DMS153 (cell line): Measurements from ENCODE around the gene CNTNAP2.
A peak's percentile ranks its signal among the peaks of the same experiment; 100 is the strongest.

Experiments
- DNase-seq: peaks from one replicate; lab custom pipeline; 2025; lab: John Stamatoyannopoulos, UW

CNTNAP2 gene

DNA sequence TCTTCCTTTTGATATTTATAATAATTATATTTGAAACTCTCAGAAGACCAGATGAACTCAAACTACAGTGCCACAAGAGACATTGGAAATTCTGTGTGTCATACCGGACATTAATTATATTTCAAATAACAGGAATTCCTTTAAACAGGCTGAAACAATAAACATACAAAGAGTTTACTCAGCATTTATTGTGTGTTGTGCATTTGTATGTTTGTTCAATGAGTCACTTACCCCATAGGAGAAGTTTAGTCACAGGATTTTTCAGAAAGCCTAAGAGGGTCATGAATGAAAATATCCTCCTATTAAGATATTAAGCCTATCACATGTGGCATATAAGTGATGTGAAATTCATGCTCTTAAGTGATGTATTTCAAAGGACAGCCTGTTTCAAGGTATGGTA is 566.8 kb downstream of the CNTNAP2 start:
- peak; percentile 22 for DNase-seq

DNA sequence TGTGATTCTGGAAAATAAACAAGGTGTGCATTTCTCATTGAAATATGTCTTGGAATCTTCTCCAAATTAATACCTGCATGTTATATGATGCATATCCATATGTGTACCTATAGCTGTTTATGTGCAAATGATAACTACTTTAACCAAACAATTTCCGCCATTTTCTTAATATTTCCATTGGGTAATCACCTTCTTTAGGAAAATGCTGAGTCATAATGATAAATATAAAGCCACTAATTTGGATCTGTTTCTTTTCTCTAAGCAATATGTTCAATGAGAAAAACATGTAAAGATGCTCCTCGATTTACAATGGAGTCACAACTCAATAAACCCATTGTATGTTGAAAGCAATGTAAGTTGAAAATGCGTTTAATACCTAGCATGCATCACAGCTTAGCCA is 574.4 kb downstream of the CNTNAP2 start:
- no peak for DNase-seq

DNA sequence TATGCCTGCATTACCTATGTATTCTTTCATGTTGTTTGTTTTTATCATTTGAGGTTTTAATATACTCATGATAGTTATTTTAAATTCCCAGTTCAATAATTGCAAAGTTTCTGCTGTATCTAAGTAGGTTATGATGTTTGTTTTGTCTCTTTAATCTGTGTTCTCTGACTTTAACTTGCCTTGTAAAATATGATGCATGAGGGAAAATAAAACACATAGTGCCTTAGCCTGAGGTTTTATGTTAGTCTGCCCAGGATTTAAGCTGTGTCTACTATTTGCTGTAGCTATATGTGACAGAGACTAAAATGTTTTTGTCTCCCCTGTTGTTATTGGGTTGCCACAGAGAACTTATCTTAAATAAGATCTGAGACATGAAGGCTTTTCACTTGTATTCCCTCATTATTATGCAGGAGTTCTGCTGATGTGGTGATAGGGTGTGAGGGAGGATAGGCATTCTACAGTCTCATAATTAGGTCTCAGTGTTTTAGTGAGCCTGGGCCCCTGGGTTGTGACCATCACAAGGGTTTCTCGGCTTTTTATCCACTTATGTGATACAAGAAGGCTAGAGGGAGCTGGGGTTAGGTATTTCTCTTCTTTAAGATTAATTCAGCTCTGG is 582.5 kb downstream of the CNTNAP2 start:
- peak; percentile 10 for DNase-seq

DNA sequence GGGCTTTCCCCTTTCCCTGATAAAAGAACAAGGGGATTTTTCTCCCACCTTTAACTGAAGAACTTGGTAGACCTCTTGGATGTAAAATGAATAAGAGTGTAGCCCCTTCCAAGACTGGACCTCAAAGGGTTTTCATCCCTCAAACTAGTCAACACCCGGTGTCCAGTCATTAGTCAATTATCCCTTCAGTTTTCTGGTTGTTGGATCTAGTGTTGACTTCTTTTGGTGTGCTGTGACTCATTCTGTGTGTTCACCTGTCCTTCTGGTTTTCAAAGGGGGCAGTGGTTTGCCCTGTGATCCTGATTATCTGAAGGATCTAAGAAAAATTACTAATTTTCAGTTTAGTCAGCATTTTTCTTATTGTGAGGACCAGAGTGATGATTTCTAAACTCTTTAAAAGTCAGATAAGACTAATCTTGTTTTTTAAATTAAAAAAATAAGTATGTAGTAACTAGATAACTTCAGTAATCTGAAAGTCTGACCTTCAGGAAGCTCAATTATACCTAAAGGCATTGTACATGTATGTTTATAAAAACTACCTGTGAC is 583.5 kb downstream of the CNTNAP2 start:
- DNase-seq = peak; percentile 31

DNA sequence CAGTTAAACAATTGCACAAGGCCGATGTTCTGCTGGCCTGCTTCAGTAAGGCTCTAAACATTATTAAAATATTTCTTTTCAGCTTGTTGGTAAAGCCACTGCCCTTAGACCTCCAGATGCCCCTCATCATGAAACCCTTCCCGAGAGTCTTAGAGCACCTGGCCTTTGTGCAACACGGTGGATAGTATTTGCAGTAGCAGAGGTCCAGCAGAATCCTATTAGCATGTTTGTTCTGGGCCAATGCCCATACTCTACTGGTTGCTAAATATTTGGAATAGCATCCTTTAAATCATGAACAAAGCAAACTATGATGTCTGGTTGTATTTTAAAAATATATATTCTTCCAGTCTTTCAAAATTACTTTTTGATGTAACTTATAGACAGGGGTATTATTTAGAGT is 584.6 kb downstream of the CNTNAP2 start:
- DNase-seq = peak; percentile 74

DNA sequence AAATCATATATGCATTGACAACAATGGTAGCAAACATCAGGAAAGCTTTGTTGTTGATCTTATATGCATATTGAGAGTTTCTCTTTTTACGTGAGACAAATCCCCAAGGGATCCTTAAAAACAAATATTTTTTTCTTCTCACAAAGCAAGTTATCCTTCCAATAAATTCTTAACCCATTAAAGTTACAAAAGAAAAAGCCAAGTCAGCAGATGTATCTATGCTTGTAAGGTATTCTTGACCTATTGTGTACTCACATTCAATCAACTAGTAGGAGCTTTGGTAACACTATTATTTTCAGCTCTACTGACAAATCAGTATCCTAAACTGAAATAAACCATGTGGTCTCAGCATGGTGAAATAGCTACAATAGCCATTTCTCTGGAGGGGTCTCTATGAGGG is 586.3 kb downstream of the CNTNAP2 start:
- DNase-seq = no peak

DNA sequence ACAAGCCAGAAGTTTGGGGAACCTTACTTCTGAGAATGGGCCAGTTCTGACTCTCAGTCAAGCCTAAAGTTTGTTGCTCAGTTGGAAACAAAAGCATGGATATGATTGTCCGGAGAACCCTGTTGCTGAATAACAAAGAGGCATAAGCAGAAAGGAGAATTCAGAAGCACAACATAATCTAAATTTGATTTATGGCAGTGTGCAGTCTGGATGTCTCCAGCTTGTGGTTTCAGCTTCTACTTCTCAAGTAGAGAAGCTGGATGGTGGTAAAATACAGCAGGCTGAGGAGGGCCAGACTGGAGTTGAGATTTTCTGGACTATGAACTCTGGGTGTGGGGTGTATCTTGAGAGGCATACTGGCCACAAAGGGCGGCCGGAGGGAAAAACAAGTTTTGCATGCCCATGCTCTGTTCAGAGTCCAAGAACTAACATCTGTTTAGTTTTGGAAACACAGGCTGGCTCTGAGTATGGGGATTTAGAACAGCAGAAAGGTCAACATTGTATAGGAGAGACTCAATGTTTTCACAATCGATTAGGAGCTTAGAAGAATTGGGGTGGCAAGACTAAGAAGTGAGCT is 592.9 kb downstream of the CNTNAP2 start:
- no peak for DNase-seq

DNA sequence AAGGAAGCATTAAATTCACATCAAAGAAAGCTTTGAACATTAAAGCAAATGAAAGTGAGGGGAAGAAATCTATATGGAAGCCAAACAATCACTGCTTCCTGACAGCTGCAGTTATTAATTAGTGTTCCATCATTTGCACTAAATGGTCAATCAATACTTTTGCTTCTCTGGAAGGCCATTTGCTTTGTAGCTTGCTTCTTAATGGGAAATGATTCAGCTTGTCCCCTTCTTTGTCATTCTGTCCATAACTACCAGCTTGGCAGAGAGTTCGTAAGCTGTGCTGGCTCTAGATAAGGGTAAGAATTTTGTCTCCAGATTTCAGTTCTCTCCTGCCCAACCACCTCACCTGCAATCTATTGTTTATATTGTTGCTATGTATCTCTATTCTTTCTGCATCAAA is 596.6 kb downstream of the CNTNAP2 start:
- DNase-seq = no peak

DNA sequence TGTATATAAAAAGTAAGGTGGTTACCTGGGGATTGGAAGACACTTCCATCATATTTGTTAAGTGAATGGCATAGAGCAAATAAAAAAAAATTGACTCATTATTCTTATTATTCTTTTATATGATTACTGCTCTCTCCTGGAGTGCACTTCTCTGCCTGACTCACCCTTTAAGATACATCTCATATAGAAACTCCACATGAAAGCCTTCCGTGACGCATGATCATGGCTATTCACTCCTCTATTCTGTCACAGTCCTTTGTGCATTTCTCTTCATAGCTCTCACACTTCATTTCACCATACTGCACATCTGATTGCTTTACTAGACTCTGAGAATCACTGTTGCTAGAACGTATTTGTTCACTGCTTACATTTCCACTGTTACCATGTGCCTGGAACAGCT is 597.3 kb downstream of the CNTNAP2 start:
- DNase-seq = no peak

DNA sequence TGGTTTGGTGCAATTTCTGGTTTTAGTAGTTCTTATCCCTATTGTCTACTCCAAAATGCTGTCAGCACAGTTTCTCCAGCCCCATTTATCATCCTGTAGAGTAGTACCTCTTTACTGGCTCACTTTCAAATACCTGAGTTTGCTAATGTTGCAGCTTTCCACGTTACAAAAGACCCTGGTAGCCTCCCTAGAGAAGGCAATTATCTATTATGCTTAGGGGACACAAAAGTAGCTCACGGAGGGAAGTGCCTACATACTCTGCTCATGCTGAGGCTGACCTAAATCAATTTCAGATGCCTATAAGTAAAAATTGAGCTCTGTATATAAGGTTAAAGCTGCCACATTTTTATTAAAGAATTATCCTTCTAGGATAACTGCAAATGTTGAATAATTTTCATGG is 603.6 kb downstream of the CNTNAP2 start:
- peak; percentile 22 for DNase-seq

DNA sequence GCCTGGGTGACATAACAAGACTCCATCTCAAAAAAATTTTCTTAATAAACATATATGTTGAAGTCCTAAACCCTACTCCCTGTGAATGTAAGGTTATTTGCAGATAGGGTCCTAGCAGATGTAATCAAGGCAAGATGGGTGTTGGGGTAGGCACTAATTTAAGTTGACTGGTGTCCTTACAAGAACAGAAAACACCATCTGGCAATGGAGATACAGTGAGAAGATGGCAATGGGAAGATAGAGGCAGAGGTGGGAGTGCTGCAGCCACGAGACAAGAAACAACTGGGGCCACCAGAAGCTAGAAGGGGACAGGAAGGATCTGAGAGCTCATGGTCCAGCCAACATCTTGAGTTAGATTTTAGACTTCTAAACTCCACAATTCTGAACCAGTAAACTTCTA is 606.4 kb downstream of the CNTNAP2 start:
- no peak for DNase-seq

DNA sequence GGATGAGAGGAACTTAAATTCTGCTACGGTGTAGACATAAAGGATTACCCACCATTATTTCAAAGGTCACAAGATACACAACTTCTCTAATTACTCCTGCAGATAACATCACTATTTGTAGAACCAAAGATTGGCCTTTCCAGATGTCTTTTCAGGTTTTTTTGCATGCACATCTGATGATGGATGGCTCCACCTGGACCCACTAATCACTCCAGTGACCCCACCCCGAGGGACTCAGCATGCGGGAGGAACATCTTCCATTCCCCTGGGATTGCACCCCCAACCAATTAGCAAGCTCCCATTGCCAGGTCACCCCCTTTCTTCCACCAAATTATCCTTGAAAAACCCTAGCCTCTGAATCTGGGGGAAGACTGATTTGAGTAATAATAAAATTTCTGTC is 608.9 kb downstream of the CNTNAP2 start:
- no peak for DNase-seq

DNA sequence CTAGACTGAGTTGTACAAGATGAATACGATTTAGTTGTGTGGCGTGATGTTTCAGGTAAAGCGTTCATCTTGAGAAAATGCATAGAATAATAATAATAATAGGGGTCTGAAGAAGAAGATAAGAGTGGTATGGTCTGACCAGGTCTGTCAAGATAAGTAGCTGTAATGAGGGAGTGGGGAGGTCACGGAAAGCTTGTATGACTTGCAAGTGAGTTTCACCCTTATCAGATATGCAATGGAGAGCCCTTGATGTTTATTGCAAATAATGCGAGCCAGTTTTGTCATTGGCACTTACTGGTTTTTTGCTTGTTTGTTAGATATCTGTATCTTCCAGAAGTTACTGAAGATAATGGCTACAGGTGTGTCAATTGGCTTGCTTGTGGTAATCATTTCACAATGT is 611.5 kb downstream of the CNTNAP2 start:
- no peak for DNase-seq

DNA sequence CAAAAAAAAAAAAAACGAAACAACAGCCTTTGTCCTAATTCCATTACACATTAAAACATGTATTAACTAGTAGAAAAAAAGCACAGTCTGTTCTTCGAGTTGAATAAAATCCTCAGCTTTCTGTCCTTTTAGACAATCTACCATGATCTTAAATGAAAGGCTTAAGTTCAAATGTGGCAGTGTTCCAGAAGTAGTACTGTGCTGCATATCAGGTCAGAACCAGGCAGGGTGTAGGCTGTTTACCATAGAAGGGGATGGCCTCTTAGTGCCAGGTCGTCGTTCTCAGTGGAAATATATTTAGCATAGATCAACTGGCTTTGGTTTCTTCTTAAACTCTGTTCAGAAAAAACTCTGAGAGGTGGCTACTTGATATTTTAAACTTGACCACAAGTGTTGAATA is 612.0 kb downstream of the CNTNAP2 start:
- no peak for DNase-seq

DNA sequence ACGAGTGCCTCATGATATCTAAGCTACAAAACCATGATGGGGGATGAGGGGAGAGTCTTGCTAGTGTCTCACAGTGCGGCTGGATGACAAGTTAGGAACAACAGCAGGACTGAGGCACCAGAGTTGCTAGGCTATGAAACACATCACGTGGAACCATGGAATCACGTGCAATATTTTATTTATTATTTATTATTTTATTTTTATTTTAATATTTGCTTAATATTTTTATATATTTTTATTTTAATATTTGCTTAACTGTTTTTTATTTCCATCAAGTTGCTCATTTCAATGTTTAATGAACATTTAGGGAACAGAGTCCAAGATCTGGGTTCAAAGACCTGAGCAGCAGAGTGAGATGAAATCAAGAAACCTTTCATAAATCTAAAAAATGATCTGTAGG is 614.6 kb downstream of the CNTNAP2 start:
- no peak for DNase-seq

DNA sequence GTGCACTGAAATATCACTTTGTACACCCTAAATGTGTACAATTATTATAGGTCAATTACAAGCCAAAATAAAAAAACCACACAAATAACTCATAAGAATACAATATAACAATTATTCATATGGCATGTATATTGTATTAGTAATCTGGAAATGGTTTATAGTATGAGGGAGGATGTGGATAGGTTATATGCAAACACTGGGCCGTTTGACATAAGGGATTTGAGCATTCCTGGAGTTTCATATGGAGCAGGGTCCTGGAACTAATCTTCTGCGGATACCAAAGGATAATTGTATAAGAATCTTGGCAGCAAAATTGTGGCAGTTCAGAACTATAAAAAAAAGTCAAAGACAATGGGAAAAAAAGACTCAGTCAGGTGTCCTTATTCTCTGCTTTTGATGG is 619.4 kb downstream of the CNTNAP2 start:
- no peak for DNase-seq

DNA sequence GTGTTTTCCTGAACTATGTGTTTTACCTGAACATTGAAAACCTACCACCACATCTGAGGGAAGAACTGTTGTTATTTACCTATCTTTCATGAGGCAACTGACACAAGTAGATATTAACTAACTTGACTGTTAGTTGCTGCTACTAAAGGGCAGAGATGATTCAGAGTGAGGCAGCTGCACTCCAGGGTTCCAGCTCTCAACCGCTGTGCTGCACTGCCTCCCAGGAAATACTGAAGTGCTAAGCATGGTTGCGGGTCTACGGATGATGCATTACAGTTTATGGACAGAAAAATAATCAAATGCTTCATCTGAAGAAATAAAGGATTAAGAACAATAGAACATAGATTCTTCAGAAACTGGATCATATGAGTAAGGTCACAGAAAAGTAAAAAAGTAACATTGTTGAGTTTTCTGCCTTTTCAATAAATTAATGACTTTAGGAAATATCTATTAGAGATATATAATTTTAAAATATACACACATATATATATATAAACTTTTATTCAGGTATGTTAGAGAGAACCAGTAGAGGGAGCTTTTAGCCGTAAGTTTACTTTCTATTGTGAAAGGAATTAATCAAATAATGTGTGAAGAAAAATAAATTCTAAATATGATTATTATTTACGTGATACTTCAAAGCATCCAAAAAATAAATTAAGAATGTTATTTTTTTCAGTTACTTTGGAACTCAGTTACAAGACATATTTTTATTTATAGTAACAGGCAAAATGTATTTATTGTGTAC is 620.0 kb downstream of the CNTNAP2 start:
- no peak for DNase-seq

DNA sequence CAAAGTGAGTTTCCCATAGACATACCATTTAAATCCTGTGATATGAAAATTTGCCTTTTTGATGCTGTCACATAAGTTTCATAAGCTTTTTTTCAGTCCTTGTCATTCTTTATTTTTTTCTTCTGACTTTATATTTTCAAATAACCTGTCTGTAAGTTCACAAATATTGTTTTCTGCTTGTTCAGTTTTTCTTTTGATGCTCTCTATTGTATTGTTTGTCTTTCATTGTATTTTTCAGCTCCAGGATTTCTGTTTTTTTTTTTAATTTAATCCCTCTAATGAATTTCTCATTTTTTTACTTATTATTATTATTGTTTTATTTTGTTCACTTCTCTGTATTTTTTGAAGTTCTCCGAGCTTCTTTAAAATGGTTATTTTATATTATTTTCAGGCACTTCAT is 623.4 kb downstream of the CNTNAP2 start:
- no peak for DNase-seq

DNA sequence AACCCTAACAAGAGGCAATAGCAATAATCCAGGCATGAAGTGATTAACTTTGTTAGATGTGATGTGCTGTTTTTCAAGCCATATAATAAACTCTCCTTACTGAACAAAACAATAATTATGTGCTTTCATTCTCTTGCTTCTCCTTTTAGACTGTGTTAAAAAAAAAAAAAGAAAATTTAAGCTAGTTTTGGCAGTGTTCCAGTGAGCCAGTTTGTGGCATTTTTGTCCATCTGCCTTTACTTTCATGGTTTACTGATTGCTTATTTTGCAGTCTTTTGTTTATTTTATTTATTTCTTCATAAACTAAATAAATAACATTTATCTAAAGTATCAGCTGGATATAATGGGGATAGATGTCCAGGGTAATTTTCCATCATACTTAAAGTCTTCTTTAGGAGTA is 625.3 kb downstream of the CNTNAP2 start:
- no peak for DNase-seq

DNA sequence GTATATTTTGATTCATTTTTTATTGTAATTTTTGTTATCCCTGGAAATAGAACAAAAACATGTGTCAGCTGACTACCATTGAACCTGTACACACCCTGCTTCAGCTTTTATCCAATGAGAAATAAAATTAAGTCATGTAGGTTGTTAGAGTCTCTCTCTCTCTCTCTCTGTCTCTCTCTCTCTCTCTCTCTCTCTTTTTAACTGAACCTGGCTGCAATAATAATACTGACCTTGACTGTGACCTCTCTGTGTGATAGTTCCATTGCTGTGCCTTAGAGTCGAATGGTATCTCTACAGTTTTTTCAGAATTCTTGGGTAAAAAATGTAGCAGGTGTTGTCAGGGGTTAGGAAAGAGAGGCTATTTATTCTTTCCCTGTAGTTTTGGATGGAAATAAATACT is 637.8 kb downstream of the CNTNAP2 start:
- DNase-seq = no peak

DNA sequence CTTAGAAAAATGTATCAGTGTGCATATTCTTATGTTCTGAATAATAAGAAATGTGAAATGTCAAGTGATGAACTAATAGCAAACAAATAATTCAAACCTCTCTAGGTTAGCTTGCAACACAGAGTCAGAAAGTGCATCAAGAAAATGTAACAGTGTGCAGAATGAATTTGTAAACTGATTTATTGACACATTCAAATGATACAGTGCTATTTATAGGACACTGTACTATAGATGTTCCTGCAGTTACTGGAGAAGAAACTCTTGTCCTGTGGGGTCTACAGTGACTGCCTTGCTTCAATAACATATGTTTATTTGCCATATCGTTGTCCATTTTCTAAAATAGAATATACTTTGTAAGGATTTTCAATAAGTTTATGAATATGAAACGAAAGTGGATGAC is 639.0 kb downstream of the CNTNAP2 start:
- no peak for DNase-seq

DNA sequence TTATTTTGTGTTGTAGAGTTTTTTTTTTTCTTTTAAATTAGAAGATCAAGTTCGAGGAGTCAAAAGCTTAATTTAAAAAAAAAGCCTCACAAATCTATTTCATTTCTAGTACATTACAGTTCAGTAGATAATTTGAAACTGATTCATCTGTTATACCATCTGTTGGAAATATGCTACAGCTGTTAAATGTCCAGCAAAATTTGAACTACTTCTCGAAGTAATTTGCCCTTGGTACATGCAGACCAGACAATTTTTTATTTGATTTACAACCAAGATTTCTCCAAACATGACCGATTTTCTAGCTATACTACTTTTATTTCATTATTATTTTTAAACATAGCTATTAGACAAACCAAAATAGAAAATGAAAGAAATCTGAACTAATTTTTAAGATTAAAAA is 647.9 kb downstream of the CNTNAP2 start:
- no peak for DNase-seq

DNA sequence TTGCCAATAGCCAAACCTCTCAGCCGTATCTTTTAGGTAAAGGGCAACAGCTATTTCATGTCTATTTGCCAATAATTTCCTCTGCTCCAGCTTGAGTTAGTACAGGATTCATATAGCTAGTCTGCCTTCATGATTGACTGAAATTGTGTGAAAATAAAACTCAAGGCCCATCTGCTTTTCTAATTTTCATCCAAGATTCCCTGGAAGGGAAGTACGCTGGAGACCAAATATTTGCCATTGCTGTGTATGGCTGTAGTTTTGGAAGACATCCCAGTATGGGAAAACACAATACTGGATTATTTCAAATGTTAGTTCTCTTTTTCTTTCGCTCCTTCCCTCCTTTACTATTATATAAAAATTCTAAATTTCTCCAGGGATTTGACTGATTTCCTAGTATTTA is 652.4 kb downstream of the CNTNAP2 start:
- DNase-seq = no peak
